ENCODE measurements around the gene TEX14.
A peak's percentile ranks its signal among the peaks of the same experiment; 100 is the strongest.

Gene TEX14

GRCh38 chr17:58641887-58642311, 49.9 kb downstream of the TEX14 start:
- DNase-seq: no peak

GRCh38 chr17:58640202-58640601, 51.6 kb downstream of the TEX14 start:
- no peak for DNase-seq

DNA sequence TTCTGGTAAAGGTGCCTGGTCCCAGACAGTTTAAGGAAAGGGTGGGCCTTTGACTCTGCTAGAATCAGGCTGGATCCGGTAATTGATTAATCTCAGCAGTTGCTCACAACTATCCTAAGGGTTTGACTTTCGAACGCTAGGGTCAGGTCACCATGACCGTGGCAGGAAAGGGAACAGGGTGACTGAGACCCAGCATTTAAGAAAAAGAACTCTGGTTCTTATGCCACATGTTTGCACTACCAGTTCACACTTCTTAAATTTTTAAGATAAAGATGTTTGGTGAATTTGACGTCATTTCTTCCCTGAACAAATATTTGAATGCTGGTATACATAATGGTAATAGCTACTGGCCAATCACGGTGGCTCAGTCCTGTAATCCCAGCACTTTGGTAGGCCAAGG, 52.2 kb downstream of the TEX14 start:
- DNase-seq: no peak

GRCh38 chr17:58637011-58637570, 54.8 kb downstream of the TEX14 start:
- DNase-seq: no peak

DNA sequence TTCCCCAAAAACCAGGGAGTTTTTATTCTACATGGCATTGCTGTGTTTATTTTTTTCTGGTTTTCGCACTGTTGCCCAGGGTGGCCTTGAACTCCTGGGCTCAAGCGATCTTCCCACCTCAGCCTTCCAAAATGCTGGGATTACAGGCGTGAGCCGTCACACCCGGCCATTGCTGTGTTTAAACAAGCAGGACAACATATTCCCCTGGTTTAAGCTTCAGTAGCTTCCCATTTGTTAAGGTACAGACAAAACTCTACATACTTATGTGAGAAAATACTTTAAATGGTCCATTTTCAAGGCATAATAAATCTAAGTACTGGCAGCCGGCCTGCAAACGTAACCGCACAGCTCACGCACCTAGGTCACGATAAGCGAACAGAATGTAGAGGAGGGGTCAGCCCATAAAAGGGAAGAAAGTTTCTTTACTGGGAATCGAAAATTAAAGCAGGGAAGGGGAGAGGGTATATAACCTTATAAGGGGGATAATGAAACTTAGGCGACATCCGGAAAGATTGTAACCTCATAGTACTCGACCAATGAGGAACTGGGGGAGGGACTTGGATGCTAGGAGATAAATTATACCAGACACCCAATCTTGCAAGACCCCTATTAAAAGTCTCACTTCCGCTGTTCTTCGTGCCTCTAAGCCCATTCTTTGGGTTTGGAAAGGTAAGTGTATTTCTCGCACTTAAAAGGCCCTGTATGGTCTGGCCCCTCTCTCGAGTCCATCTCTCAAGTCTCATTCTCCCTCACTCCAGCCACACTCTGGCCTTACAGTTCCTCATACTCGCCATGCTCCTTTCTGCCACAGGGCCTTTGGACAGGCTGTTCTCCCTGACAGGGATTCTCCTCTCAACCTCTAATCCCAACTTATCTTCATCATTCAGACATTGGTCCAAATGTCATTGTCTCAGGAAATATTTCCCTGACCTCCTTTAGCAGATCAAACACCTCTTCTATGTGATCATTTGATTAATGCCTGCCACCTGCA, 59.2 kb downstream of the TEX14 start:
- no peak for DNase-seq

DNA sequence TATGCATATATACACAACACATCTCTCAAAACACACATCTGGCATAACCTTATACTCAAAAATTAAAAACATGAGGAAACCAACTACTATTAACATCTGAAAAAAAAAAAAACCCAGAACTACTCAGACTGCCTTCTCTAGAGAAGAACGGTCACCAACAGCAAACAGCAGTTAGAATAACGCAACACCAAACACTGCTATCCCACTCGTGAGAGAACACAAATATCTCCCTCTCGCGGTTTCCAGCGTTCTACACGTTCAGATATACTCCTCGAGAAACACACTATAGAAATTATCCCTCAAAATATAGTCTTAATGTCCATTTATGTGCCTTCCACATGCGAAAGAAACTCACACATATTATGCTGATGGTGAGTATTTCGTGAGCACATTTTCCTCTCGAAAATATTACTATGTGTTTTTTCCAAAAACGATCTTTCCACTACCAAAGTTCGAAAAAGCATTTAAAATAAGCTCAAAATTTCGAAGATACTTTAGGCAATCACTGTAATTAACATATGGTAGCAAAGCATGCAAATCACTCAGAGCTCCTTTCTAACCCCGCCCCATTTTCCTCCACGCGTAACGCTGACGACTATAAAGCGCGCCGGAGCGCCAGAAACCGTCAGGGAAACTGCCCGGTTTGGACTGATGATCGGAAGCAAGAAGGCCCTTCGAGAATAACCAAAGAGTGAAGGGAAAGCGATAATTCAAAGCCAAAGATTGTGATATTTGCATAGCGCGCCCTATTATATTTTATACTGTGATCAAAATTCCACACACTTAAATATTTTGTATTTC, 60.1 kb downstream of the TEX14 start:
- DNase-seq: peak; percentile 99

DNA sequence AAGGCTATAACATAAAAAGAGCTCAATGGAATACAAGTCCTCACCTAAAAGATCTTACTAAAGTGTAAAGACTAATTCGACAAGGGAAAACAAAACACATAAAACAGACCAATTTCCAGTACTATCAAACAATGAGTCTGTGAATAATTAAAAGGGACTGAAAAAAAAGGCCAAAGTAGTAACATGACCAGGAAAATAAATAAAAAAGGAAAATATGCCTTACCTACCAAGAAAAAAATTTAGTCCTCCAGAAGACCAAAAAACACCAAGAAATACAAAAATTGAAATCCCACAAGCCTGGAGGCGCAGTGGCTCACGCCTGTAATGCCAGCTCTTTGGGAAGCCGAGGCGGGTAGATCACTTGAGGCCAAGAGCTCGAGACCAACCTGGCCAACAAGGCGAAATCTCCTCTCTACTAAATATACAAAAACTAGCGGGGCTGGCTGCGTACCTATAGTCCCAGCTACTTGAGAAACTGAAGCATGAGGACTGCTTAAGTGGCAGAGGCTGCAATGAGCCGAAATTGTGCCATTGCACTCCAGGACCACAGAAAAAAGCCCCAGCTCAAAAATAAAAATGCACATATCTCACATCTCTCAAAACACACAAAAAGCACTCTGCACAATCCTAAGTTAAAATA, 60.8 kb downstream of the TEX14 start:
- peak; percentile 97 for DNase-seq

DNA sequence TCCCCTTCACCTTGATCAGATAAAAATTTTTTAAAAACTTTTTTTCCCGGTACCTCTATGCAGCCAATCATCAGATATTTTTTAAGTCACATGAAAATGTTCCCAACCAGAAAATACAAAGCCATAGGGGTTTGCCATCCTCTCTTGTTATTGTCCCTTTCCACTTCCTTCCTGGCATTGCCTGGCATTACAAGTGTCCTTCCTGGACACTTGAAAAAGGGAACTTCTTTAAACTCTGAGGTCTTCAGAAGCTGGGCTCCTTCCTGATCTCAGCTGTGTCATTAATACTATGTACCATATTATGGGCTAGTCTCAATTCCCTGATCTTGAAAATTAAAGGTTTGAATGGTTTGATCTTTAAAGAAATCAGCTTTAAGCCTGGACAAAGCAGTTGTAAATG, 64.9 kb downstream of the TEX14 start:
- no peak for DNase-seq

GRCh38 chr17:58624751-58625150, 67.1 kb downstream of the TEX14 start:
- DNase-seq: no peak

DNA sequence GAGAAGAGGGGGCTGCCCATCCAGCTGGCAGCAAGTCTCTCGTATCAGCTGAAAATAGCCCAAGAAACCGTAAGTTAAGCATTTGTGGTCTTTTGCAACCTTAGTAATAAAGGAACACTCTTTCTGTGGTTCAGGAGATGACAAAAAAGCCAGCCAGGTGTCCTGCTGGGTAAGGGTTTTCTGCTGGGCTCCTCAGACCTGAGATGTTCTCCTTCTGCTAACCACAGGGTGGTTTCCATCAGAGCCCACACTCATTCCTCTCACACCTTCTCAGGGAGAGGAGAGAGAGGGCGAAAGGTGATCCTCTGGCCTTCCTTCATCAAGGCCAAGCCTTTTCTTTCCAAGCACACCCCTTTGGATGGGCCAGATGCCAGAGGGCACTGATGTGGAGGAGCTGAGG, 70.7 kb downstream of the TEX14 start:
- DNase-seq: no peak

DNA sequence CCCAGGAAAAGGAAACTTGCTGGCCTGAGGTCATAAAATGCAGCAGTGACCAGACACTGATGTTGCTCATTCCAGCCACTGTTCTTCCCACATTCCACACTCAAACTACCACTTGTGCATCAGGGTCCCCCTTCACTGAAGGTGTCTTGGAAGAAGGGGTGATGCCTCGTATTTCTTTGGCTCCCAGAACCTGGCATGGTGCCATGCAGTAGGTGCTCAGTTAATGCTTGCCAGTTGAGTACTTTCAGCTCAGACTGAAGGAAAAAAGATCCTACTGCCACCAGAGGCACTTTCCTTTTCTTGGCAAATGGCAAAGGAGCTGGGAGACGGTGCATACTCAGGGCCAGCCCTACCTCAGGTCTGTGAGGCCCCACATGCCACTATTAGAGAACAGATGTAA, 73.5 kb downstream of the TEX14 start:
- no peak for DNase-seq

- no peak for DNase-seq
Observed at GRCh38 chr17:58617563-58617962, 74.3 kb downstream of the TEX14 start.

DNA sequence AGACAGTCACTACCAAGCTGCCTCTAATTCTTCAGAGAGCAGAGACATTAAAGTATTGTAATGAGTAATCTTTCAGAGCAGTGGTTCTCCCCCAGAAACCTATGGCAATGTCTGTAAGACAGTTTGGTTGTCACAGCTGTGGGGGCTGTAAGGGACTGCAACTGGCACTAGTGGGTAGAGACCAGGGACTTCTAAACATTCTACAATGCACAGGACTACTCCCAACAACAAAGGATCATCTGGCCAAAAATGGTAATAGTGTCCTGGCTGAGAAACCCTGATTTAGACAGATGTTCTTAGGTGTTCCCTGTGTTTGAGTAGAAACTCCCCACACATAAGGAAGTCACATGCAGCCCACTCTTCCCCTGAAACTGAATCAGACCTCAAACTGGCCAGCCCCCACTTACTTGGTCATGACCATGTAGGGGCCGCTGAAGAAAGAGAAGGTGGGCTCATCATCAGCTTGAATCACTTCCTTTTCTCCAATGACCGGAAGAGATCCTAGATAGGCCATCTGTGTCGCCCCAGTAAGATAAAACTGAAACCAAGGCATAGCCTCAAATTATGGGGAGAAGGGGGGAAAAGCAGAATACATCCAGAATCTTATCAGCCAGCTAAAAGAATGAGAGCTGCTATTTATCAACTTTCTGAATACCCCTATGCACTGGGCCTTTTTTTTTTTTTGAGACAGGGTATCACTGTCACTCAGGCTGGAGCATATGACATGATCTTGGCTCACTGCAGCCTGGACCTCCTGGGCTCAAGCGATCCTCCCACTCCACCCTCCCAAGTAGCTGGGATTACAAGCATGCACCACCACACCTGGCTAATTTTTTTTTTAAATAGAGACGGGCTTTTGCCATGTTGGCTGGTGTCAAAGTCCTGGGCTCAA, 75.8 kb downstream of the TEX14 start:
- no peak for DNase-seq

DNA sequence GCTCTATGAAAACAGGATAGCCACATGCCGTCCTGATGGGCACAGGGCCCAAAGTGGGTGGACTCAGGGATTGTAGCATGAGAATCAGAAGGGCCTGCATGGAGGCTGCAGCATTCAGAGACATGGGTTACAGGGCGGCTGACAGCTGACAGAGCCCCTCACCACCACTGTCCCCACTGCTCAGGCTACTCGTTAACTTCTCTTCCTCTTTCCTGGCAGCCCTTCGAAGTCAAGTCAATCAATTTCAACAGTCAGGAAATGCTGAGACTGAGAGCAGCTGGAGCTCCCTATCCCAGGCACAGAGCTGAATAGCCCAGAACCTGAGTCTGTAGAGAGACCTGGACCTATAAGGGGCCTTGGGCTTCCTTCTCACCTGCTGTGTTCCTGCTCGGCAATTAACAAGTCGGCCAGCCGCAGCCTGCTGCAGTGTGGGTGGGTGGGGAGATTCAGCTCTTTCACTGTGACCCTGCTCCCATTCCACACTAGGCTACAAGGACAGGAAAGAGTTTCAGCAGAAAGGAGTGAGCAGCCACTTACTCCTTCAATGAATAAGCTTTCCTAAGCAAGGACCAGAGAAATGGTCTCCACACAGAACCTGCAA, 76.9 kb downstream of the TEX14 start:
- DNase-seq: no peak

DNA sequence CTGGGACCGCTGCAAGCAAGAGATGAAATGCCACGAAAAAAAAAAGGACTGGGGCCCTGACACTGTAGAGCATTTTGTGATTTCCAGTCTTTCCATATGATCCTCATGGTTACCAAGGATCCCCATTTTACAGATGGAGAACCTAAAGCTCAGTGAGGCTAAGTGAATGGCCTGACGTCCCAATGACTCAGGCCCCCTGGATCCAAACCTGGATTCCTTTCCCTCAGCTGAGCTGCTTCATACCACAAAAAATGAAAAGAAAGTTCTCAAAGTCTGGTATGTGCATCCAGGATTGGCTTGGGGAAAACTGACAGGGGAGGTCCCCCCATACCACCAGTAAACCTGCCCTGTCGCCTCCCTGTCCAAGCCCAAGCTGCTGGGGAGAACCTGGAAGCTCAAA, 80.5 kb downstream of the TEX14 start:
- DNase-seq: no peak

DNA sequence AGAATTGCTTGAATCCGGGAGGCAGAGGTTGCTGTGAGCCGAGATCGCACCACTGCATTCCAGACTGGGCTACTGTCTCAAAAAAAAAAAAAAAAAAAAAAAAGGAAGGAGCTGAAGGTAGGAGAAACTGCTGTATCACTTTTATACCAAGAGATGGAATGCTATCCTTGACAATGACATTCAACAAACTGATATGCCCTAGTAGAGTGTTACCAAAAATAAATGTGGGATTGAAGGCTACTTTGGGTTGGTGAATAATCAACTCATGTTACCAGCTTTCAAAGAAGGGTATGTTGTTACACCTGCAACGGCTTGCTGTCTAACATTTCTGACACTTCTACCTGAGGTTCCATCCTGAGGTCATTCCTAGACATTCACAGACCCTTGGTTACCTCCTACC, 84.9 kb downstream of the TEX14 start:
- no peak for DNase-seq

- DNase-seq: no peak
Observed at GRCh38 chr17:58605986-58606385, 85.9 kb downstream of the TEX14 start.

GRCh38 chr17:58605470-58605869, 86.4 kb downstream of the TEX14 start:
- DNase-seq: no peak

- no peak for DNase-seq
Observed at GRCh38 chr17:58601976-58602375, 89.9 kb downstream of the TEX14 start.

GRCh38 chr17:58597371-58597770, 94.5 kb downstream of the TEX14 start:
- no peak for DNase-seq

DNA sequence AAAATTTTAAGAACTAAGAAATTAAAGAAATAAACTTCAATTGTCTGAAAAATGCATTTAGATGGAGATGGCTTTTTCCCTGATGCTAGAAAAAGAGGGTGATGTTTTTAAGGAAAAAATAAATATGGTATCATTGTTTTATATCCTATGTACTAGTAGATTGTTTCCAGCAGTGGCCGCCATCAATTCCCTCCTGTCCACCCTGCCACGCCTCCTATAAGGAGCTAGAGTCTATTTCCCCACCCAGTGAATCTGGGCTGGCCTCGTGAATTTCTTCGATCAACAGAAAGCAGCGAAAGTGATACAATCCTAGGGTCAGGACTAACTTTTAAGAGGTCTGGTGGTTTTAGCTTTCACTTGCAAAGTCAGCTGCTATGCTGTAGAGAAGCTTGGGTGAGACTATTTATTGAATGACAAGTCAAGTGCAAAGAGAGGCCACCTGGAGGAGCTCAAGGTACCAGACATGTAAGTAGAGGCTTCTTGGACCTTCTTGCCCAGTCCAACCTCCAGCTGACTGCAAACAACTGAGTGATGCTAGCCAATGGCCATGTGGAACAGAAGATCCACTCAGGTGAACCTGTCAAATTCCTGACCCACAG, 96.6 kb downstream of the TEX14 start:
- no peak for DNase-seq

All from EL (cell line).